Stimulated activated CD8-positive, alpha-beta memory T cell treated with anti-CD3 and anti-CD28 coated beads, Interleukin-4, amount 100 ng/mL, for 24 hours (primary cell): Measurements from ENCODE around the gene HMGCR.

ENCODE experiments used
- DNase-seq: peaks from one replicate; pipeline ENCODE4 v3.0.0-alpha.2; 2020; ENCODE audit warnings: low read depth

Gene HMGCR

DNA sequence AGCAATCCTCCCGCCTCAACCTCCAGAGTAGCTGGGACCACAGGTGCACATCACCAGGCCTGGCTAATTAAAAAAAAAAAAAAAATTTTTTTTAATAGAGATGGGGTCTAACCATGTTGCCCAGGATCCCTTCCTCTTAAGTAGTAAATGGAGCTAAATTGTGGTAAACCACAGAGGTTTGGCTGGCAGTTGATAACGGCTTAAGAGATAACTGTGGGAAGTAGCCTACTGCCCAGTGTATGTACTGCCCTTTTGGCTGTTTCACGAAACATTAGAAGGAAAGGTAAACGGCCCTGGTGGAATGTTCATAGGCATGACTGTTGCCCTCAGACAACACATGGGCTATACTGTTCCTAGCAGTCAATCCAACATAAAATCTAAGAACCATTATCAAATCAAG, 44.4 kb downstream of the HMGCR start:
- DNase-seq = no peak

DNA sequence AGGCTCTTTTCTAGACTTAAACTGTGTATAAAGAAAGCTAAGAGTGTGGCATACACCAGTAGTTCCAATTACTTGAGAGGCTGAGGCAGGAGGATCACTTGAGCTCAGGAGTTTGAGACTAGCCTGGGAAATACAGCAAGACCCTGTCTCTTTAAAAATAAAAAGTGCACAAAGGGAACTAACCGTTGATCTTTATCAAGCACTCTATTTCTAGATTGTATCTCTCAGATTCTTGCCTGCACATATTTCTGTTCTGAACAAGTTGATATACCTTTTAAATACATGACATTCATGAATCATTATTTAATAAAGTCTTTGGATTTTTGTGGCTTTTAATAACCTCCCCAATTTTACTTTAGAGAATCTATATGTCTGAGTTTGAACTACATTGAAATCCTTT, 47.2 kb downstream of the HMGCR start:
- no peak for DNase-seq

DNA sequence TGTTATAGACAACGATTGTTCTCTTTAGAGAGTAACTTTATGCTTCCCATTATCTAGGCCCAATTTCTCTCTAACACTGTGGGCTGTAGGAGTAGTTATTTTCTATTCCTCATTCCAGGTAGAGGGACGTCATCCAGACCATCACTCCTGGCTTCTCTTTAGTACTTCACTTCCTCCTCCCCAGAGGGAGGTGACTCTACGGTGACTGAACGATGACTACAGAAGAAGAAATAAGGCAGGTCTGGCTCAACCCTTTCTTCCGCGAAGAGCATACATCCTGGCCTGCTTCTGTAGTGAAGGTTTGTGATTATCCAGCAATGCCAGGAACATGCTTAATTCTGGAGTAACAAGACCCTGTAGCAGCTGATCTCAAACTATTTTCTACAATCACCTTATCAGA, 50.8 kb downstream of the HMGCR start:
- DNase-seq = no peak

DNA sequence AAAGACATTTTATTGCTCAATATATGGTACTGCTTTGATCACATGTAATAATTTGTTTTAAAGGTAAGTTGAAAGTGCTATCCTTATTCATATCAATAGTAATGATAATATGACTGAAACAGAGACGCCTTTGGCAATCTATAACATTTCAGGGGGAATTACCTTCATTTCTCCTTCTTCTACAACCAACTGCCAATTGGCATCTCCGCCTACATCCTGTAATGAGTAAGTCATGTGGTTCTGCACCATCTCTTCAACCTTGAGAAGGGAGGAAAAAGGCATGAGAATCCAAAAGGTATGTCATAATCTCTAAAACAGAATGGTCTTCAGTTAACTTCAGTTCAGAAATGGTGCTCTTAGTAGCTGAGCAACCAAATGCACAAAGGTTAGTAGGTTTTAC, 52.4 kb downstream of the HMGCR start:
- DNase-seq = no peak

DNA sequence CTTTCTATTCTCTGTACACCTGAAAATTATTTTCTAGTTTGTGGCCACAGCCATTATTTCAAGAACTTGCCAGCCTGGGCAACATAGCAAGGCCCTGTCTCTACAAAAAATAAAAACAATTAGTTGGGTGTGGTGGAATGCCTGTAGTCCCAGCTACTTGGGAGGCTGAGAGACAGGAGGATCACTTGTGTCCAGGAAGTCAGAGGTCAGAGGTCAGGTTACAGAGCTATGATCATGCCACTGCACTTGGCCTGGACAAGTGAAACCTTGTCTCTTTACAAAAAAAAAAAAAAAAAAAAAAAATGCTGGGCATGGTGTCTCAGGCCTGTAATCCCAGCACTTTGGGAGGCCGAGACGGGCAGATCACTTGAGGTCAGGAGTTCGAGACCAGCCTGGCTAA, 58.3 kb downstream of the HMGCR start:
- DNase-seq = no peak

DNA sequence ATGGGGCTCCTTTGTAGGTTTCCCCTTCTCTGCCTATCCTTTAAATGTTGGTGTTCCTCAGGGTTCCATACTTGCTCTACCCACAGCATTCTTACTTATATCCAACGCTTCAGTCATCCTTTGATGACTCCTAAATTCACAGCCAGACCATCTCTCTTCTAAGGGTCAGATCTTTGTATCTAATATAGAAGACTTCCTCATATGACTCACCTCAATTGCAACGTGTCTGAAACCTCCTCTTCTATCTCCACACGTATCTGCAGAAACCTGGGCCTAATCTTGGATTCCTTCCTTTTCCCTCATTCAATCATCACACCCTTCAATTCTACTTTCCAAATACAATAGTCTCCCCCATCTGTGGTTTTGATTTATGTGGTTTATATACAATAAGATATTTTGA, 68.3 kb downstream of the HMGCR start:
- DNase-seq = no peak
